Peyer's patch (tissue), 4 donors: Measurements from ENCODE around the gene ACTL8. TPM values are rescaled to one million over a fixed set of nuclear protein-coding genes. Genes with fewer than 3 reads are reported as not detected.

Experiments used
- DNase-seq, 3 donors: peaks; one replicate each; pipeline ENCODE4 v3.0.0-alpha.2; 2017 to 2019
- H3K27ac ChIP-seq, 4 donors: fragments of 200-600 bp; sonication (generic); one replicate each; pipeline ENCODE4 v1.5.1; 2016 to 2019
- H3K27me3 ChIP-seq, 2 donors: fragments of 200-600 bp; sonication (generic); one replicate each; pipeline ENCODE4 v1.5.1; 2019
- H3K36me3 ChIP-seq, 3 donors: fragments of 200-600 bp; sonication (generic); one replicate each; pipeline ENCODE4 v1.5.1; 2016 to 2019
- H3K4me1 ChIP-seq, 4 donors: fragments of 200-600 bp; sonication (generic); one replicate each; pipeline ENCODE4 v1.5.1; 2016 to 2019
- H3K4me3 ChIP-seq, 4 donors: fragments of 200-600 bp; sonication (generic); 1 replicate in 3 of 4; 2 replicates in 1 of 4; pipeline ENCODE4 v1.5.1; 2016 to 2019; ENCODE audit warnings: mild to moderate bottlenecking in 1 of 4
- H3K9me3 ChIP-seq, 4 donors: fragments of 200-600 bp; sonication (generic); one replicate each; pipeline ENCODE4 v1.5.1; 2016 to 2019; ENCODE audit warnings: mild to moderate bottlenecking in 1 of 4
- CTCF ChIP-seq, 6 experiments: fragments of 450-650 bp in 4 of 6; fragments of 200-600 bp in 2 of 6; sonication (generic) in 1 of 6; IDR thresholded peaks; one replicate each; pipeline ENCODE4 v1.5.1; 2017 to 2019; ENCODE audit warnings: antibody characterized with exemption in 6 of 6, mild to moderate bottlenecking in 3 of 6, moderate library complexity in 1 of 6
- POLR2A ChIP-seq, 2 donors: fragments of 450-650 bp; IDR thresholded peaks; one replicate each; pipeline ENCODE4 v1.5.1; 2017; ENCODE audit warnings: antibody characterized with exemption in 2 of 2, mild to moderate bottlenecking in 2 of 2, moderate library complexity in 2 of 2
- total RNA-seq, 4 donors: library from RNA; depleted of rRNA; stranded (reverse); fragments of >200 nt; gene quantifications; one replicate each; pipeline ENCODE4 v1.1.0, GENCODE V29; 2016

Gene ACTL8
- total RNA-seq, 4 donors from 2014 or later: not detected

- DNase-seq: no peak
- no peaks in the 10 kb centered on the region for H3K4me1 ChIP-seq
- H3K27me3 ChIP-seq: no peaks in the 10 kb centered on the region
- no peak overlapping the region for H3K4me3 ChIP-seq
- H3K9me3 ChIP-seq: no peaks in the 10 kb centered on the region
- H3K27ac ChIP-seq: no peak overlapping the region
- H3K36me3 ChIP-seq: no peaks in the 10 kb centered on the region
- no peak for TF ChIP-seq POLR2A (IDR thresholded peaks at IDR 0.05)
- TF ChIP-seq CTCF (IDR thresholded peaks at IDR 0.05): no peak
Measured at GRCh38 chr1:17734609-17735008, 20.5 kb upstream of the ACTL8 start.

GRCh38 chr1:17735348-17735747 lies 19.8 kb upstream of the ACTL8 start:
- TF ChIP-seq POLR2A (IDR thresholded peaks at IDR 0.05) (no peak), CTCF (IDR thresholded peaks at IDR 0.05) (no peak)
- no peaks in the 10 kb centered on the region for H3K36me3 ChIP-seq
- no peak for DNase-seq
- no peak overlapping the region for H3K4me3 ChIP-seq
- H3K27ac ChIP-seq: no peak overlapping the region
- H3K9me3 ChIP-seq: no peaks in the 10 kb centered on the region
- H3K4me1 ChIP-seq: no peaks in the 10 kb centered on the region
- no peaks in the 10 kb centered on the region for H3K27me3 ChIP-seq

GRCh38 chr1:17735793-17736192 lies 19.3 kb upstream of the ACTL8 start:
- H3K36me3 ChIP-seq: no peaks in the 10 kb centered on the region
- no peak overlapping the region for H3K27ac ChIP-seq
- no peaks in the 10 kb centered on the region for H3K4me1 ChIP-seq
- H3K9me3 ChIP-seq: no peaks in the 10 kb centered on the region
- TF ChIP-seq CTCF (IDR thresholded peaks at IDR 0.05): no peak
- TF ChIP-seq POLR2A (IDR thresholded peaks at IDR 0.05): no peak
- H3K27me3 ChIP-seq: no peaks in the 10 kb centered on the region
- H3K4me3 ChIP-seq: no peak overlapping the region
- DNase-seq: no peak

GRCh38 chr1:17736625-17737024 lies 18.5 kb upstream of the ACTL8 start:
- Histone ChIP-seq H3K9me3 (no peaks in the 10 kb centered on the region), H3K27ac (no peak overlapping the region), H3K4me3 (no peak overlapping the region), H3K27me3 (no peaks in the 10 kb centered on the region), H3K36me3 (no peaks in the 10 kb centered on the region), H3K4me1 (no peaks in the 10 kb centered on the region)
- TF ChIP-seq POLR2A (IDR thresholded peaks at IDR 0.05) (no peak), CTCF (IDR thresholded peaks at IDR 0.05) (no peak)
- no peak for DNase-seq

GRCh38 chr1:17739050-17739449 lies 16.1 kb upstream of the ACTL8 start:
- Histone ChIP-seq H3K27ac (no peak overlapping the region), H3K4me3 (no peak overlapping the region), H3K36me3 (no peaks in the 10 kb centered on the region), H3K27me3 (no peaks in the 10 kb centered on the region), H3K4me1 (no peaks in the 10 kb centered on the region), H3K9me3 (no peaks in the 10 kb centered on the region)
- DNase-seq: no peak
- TF ChIP-seq POLR2A (IDR thresholded peaks at IDR 0.05) (no peak), CTCF (IDR thresholded peaks at IDR 0.05) (no peak)

- H3K27me3 ChIP-seq: no peaks in the 10 kb centered on the region
- H3K27ac ChIP-seq: no peak overlapping the region
- no peak overlapping the region for H3K4me3 ChIP-seq
- no peaks in the 10 kb centered on the region for H3K9me3 ChIP-seq
- DNase-seq: no peak
- H3K36me3 ChIP-seq: no peaks in the 10 kb centered on the region
- no peaks in the 10 kb centered on the region for H3K4me1 ChIP-seq
- TF ChIP-seq POLR2A (IDR thresholded peaks at IDR 0.05): no peak
- TF ChIP-seq CTCF (IDR thresholded peaks at IDR 0.05): no peak
Measured at GRCh38 chr1:17741052-17741451, 14.1 kb upstream of the ACTL8 start.
